LoVo (cell line): ENCODE data around the gene NR2F1-AS1.
"Not testable (repeated sequence)": the region's sequence is repeated elsewhere in the genome, so short reads cannot be mapped to it uniquely, and the experiment has no call there.

Experiments used
- DNase-seq: peaks from one replicate; pipeline ENCODE4 v3.0.0-alpha.2; 2016; ENCODE audit warnings: low spot score

The NR2F1-AS1 gene

GRCh38 chr5:93576994-93577853 is 3.8 kb downstream of the NR2F1-AS1 start:
- no peak for DNase-seq

DNA sequence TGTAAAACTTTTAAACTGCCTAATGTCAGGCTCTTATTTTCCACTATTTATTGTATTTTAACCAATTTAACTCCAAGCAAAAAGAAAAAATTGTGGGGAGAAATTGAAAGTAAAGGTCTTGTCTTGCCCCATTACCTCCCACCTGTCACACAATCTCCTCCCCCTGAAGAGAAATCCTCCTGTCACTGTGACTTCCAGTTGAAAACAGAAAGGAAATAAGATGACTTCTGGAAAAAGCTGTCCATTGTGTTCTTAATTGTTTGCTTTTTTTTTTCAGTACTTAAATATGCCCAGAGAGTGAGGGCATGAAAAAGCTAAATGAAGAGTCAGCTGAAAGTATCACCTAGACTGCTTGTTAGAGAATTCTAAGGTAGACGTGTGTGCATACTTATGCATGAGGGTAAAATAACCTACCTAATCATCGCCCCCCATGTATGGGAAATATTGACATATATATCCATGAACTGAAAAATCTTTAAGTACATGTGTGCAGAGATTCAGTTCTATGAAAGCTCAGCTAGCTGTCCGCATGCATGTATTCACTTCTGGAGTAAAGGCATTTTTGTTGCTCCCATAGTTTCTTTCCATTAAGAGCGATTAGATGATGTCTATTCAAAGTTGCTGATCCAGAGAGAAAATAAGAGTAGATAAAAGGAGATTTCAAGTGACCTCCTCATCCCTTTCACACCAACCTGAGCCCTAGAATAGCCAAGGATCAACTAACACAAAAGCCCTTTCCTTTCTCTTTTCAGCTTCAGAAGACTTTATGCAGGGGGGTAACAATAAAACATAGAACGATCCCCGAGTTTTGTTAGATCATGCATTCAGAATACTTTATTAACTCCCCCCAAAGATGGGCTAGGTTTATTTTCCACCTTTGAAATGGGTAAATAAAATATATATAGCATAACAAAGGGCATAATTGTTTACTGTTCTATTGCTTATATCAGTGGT is 5.3 kb downstream of the NR2F1-AS1 start:
- DNase-seq, result no peak

DNA sequence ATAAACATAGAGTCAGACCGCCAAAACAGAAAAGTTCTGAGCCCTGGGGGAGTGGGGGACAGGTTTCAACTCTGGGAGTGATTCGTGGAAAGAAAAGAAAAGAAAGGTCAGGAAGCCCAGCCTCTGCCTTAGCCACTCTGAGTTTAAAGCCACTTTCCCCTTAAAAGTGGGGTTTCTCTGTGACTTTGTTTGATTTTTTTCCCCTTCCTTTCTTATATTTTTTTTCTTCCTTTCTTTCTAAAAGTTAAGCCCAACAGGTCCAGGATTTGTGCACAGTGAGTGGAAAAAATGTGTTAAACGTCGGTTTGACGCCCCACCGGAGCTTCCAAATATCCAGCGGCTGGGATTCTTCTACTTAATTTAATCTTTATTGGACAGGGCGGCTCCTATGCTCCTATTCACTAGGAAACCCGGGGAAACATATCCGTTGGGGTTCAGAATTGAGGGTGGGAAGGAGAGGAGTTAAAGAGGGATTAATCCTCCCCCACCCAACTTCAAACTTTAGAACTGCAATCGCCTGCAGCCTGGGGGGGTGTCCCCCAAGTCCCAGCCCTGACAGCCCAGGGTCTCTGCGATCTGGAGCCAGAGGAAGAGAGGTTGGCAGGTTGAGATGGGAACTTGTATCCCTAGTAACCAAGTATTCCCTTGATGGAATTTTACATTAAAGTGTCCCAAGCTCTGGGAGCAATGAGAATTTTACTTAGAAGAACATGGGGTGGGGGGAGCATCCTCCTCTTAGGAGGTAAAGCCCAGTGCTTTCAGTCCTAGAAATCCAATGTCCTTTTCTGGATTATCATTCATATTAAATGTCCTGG is 6.3 kb downstream of the NR2F1-AS1 start:
- DNase-seq, result no peak

- DNase-seq, result no peak
Observed at GRCh38 chr5:93573354-93574351, 7.4 kb downstream of the NR2F1-AS1 start.

- DNase-seq, result no peak
Observed at GRCh38 chr5:93572608-93573353, 8.2 kb downstream of the NR2F1-AS1 start.

- no peak for DNase-seq
Observed at GRCh38 chr5:93572101-93572607, 8.9 kb downstream of the NR2F1-AS1 start.

GRCh38 chr5:93571114-93571949 is 9.7 kb downstream of the NR2F1-AS1 start:
- no peak for DNase-seq

DNA sequence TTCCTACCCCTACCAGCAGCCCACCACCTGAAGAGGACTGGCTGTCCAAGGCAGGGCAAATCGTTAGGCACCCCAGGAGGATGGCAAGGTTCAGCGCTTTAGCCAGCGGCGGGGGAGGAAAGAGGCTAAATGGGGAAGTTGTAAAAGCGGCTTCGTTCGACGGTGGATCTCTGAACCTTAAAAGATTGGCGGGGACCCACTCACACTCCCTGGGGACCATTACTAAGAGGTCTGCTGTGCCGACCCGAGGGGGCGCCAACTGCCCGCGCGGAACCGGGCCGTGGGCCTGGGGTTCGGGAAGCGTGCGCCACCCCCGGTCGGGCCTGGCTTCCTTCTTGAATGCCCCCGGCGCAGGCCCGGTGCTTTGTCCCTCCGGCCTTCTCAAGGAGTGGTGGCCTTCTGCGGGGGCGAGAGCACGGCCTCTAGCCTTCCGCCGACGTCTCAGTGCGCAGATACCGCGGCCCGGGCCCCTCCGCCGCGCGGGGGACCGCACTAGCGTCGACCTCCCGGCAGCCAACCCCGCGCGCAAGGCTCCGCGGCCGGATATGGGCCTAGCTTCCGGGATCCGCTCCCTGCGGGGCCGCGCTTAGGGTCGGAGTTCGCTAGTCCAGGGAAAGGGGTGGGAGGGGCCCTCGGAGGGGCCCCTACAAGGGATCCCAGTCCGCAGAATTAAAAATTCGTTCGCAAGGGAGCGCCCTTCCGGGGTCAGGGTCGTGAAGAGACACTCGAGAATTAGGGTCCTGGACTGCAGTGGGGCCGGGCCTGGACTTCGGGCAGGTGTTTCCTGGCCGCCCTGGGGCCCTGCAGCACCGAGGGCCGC is 10.5 kb downstream of the NR2F1-AS1 start:
- no peak for DNase-seq

DNA sequence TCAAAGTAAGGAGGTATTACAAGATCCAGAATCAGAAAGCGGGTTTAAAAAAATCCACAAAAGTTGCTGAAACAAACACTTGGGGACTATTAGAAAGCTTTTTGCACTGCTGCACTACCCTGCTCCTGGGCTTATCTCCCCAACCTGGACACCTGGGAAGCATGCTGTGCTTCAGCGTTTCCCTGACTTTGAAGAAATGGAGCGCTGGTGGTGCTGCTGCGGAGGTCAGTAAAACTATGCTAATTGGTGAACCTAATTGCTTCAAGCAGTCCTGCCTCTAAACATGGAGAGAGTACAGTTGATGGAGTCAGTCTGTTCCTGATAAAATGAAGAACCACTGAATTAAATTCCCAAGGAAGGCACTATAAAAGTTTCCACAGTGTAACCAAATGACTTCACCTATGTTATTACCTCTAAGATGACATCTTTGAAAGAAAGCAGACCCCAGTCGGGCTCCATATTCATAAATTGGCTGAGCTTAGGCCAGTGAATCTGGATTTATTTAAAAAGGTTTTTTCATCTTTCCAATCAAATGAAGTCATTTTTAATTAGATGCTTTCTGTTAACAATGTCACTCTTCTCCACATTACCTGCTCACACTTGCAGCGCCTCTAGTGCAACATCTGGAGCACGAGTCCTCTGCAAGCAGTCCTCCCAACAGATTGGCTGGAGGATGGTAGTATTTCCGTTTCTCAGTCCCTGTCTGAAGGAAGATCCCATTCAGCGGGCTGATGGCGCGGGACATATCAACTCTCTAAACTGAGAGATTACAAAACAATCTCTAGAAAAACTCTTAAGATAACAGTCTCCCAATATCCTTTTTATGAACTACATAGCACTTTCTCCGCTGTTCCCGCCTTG is 11.5 kb downstream of the NR2F1-AS1 start:
- DNase-seq, result no peak

GRCh38 chr5:93567424-93567823 is 13.6 kb downstream of the NR2F1-AS1 start:
- DNase-seq, result no peak

- no peak for DNase-seq
Observed at GRCh38 chr5:93566091-93566490, 14.9 kb downstream of the NR2F1-AS1 start.

GRCh38 chr5:93557021-93557604 is 23.9 kb downstream of the NR2F1-AS1 start:
- no peak for DNase-seq

- DNase-seq, result not testable (repeated sequence)
Observed at GRCh38 chr5:93549594-93549993, 31.4 kb downstream of the NR2F1-AS1 start.

- DNase-seq, result no peak
Observed at GRCh38 chr5:93545872-93546271, 35.1 kb downstream of the NR2F1-AS1 start.

- peak; percentile 4 for DNase-seq
Observed at GRCh38 chr5:93532370-93532769, 48.6 kb downstream of the NR2F1-AS1 start.

DNA sequence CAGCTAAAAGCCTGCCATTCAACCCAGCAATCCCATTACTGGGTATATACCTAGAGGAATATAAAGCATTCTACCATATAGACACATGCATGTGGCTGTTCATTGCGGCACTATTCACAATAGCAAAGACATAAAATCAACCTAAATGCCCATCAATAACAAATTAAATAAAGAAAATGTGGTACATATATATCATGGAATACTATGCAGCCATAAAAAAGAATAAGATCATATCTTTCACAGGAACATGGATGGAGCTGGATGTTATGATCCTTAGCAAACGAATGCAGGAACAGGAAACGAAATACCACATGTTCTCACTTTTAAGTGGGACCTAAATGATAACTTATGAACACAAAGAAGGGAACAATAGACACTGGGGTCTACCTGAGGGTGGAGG is 59.2 kb downstream of the NR2F1-AS1 start:
- DNase-seq, result not testable (repeated sequence)

DNA sequence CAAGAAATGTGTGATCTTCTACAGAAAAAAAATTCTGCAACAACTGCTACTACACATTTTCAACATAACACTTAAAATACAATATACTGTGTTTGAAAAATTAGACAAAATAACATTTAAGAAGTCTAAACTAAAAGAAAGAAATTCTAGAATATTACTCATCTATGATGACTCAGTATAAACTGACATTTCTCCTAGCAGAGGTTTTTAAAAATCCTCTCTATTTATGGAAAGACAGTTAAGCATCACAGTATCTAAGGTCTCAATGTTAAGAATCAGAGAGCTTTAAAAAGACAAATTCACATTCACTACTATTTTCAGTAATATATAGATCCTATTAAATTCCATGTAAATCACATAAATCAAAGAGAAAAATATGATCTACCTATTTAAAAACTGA is 61.3 kb downstream of the NR2F1-AS1 start:
- DNase-seq, result no peak
